ENCODE data around the gene PPP1R36.

The PPP1R36 gene

DNA sequence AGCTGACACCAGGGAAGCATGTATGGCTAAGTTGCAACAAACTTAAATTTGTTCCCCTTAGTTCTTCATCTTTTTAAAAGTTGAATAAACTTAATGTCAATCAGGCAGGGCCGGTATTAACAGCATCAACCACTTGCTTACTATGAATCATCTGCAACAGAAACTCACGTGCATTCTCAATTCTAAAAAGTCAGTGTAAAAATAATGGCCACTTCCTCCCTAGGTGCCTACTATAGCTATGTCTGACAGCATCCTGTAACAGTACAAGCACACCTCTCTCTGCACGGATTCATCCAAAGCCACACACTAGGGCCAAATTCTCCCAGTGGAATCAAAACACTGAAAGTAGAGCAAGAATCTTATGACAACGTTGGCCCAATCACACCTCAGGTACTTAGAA, 48.6 kb downstream of the PPP1R36 start:
- no peak overlapping the region for H3K27ac ChIP-seq
- no peak overlapping the region for H3K4me3 ChIP-seq (ENCODE audit: low read depth, low read length)
- DNase-seq, result no peak
- H3K9me3 ChIP-seq (ENCODE audit: severe bottlenecking), result no peaks in the 10 kb centered on the region
- no peaks in the 10 kb centered on the region for H3K36me3 ChIP-seq
- TF ChIP-seq, protein P1, sequence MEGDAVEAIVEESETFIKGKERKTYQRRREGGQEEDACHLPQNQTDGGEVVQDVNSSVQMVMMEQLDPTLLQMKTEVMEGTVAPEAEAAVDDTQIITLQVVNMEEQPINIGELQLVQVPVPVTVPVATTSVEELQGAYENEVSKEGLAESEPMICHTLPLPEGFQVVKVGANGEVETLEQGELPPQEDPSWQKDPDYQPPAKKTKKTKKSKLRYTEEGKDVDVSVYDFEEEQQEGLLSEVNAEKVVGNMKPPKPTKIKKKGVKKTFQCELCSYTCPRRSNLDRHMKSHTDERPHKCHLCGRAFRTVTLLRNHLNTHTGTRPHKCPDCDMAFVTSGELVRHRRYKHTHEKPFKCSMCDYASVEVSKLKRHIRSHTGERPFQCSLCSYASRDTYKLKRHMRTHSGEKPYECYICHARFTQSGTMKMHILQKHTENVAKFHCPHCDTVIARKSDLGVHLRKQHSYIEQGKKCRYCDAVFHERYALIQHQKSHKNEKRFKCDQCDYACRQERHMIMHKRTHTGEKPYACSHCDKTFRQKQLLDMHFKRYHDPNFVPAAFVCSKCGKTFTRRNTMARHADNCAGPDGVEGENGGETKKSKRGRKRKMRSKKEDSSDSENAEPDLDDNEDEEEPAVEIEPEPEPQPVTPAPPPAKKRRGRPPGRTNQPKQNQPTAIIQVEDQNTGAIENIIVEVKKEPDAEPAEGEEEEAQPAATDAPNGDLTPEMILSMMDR (IDR thresholded peaks at IDR 0.05; ENCODE audit: low read depth, low read length), result no peak
- no peaks in the 10 kb centered on the region for H3K27me3 ChIP-seq (ENCODE audit: insufficient read depth, low read depth, severe bottlenecking)

DNA sequence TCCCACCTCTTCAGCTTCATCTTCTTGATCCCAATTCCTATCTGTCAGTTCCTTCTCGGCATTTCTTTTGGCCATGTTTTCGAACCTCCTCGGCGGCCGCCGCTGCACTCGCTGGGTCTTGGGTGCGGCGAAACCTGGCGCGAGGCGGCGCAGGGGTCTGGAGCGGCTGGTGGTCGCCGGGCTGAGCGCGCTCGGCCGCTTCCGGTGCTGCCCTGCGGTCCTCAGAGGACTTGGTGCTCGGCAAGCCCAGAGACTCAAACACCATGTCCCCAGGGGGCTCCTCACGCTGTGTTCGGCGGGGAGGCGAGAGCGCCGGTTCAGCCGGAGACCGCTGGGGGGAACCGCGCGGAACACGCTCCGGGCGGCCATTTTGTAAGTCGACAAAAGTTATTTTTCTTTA, 51.8 kb downstream of the PPP1R36 start:
- no peak for DNase-seq
- Histone ChIP-seq H3K9me3 (ENCODE audit: severe bottlenecking) (no peaks in the 10 kb centered on the region), H3K27ac (no peak overlapping the region), H3K36me3 (no peaks in the 10 kb centered on the region), H3K27me3 (ENCODE audit: insufficient read depth, low read depth, severe bottlenecking) (no peaks in the 10 kb centered on the region), H3K4me3 (ENCODE audit: low read depth, low read length) (no peak overlapping the region)
- TF ChIP-seq, protein P1 (IDR thresholded peaks at IDR 0.05; ENCODE audit: low read depth, low read length), result no peak

DNA sequence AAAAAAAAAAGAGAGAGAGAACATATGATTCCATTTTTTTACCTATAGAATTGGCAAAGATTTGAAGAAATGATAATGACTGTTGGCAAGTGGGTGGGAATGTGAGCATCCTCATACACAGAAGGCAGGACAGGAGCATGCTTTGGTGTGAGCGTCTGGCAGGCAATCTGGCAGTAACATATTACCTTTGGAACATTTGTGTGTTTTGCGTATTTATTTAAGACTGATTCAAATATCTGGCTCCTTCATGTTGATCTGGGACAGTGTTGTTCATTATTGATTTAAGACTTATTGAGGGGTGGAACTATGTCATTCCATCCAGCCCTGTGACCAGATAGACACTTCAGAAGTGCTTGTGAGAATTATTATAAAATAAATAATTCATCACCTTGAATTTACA, 53.1 kb downstream of the PPP1R36 start:
- no peak overlapping the region for H3K27ac ChIP-seq
- DNase-seq, result no peak
- no peaks in the 10 kb centered on the region for H3K27me3 ChIP-seq (ENCODE audit: insufficient read depth, low read depth, severe bottlenecking)
- H3K9me3 ChIP-seq (ENCODE audit: severe bottlenecking), result no peaks in the 10 kb centered on the region
- no peaks in the 10 kb centered on the region for H3K36me3 ChIP-seq
- TF ChIP-seq, protein P1 (IDR thresholded peaks at IDR 0.05; ENCODE audit: low read depth, low read length), result no peak
- no peak overlapping the region for H3K4me3 ChIP-seq (ENCODE audit: low read depth, low read length)

DNA sequence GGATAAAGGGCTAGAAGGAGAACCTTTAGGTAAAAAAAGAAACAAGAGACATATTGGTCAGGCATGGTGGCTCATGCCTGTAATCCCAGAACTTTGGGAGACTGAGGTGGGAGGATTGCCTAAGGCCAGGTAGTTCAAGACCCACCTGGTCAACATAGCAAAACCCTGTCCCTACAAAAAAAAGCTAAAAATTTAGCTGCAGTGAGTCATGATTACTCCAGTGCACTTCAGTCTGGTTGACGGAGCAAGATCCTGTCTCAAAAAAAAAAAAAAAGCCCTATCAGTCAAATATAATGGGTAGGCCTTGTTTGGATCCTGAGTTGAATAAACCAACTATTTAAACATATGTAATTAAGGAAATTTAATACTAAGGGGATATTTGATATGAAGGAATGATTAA, 54.2 kb downstream of the PPP1R36 start:
- no peak overlapping the region for H3K4me3 ChIP-seq (ENCODE audit: low read depth, low read length)
- no peaks in the 10 kb centered on the region for H3K9me3 ChIP-seq (ENCODE audit: severe bottlenecking)
- H3K27me3 ChIP-seq (ENCODE audit: insufficient read depth, low read depth, severe bottlenecking), result no peaks in the 10 kb centered on the region
- no peak overlapping the region for H3K27ac ChIP-seq
- DNase-seq, result no peak
- TF ChIP-seq, protein P1 (IDR thresholded peaks at IDR 0.05; ENCODE audit: low read depth, low read length), result no peak
- no peaks in the 10 kb centered on the region for H3K36me3 ChIP-seq

DNA sequence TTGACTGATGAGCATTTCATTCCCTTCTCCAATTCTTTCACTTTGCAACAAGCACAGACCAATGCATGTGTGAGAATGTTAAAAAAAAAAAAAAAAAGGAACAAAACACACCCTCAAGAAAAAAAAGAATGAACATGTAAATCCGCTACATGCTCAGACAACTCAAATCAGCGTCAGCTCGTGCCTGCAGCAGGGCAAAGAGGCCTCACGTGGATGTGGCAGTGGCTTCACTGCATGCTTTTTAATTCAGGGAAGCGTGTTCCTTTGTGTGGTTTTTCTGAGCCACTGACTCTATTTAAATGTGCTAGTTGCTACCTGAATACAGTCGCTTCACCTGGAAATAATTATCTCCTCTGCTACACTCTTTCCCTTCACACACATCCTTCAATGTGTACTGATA, 55.1 kb downstream of the PPP1R36 start:
- Histone ChIP-seq H3K27me3 (ENCODE audit: insufficient read depth, low read depth, severe bottlenecking) (no peaks in the 10 kb centered on the region), H3K4me3 (ENCODE audit: low read depth, low read length) (no peak overlapping the region), H3K36me3 (no peaks in the 10 kb centered on the region), H3K27ac (no peak overlapping the region), H3K9me3 (ENCODE audit: severe bottlenecking) (no peaks in the 10 kb centered on the region)
- DNase-seq, result no peak
- TF ChIP-seq, protein P1 (IDR thresholded peaks at IDR 0.05; ENCODE audit: low read depth, low read length), result no peak

DNA sequence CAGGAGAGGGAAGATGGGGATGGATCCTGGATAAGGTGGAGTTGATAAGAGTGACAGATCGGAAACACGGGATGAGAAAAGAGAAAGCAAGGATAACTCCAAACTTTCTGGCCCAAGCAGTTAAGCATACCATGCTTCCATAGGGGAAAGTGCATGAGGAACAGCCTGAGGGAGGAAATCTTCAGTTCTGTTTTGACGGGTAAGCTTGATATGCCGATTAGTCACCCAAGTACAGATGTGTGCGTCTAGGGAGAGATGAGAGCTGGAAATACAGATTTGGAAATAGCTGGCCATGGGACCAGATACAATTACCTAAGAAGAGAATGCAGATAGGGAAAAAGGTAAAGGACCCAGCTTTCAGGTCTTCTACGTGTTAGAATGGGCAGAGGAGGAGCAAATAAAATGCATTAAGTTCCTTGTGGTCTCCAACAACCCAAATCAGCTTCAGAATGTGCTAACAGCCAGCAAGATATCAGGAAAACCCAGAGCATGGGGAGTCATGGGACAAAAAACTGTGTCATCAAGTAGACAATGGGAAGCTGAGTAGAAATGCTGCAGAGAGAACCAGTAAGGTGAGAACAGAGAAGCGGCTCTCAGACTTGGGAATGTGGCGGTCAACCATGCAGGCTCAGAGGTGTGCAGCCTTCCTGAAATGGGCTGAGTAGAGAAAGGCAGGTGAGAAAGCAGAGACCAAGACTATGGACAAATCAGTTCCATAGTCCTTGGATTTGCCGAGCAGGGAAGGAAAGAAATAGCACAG, 56.3 kb downstream of the PPP1R36 start:
- no peak overlapping the region for H3K27ac ChIP-seq
- TF ChIP-seq, protein P1 (IDR thresholded peaks at IDR 0.05; ENCODE audit: low read depth, low read length), result no peak

More for the DNA sequence above, 56.3 kb downstream of the PPP1R36 start:
- H3K27me3 ChIP-seq (ENCODE audit: insufficient read depth, low read depth, severe bottlenecking), result no peaks in the 10 kb centered on the region
- H3K36me3 ChIP-seq, result no peaks in the 10 kb centered on the region
- no peaks in the 10 kb centered on the region for H3K9me3 ChIP-seq (ENCODE audit: severe bottlenecking)
- no peak for DNase-seq
- H3K4me3 ChIP-seq (ENCODE audit: low read depth, low read length), result no peak overlapping the region
